ENCODE measurements around the gene PRDM16. TPM values are rescaled to one million over a fixed set of nuclear protein-coding genes. Genes with fewer than 3 reads are reported as not detected.

PRDM16 gene
- total RNA-seq, result 0.17 and 0.45 TPM in 2 replicates

GRCh38 chr1:3068564-3069431, at the start of gene PRDM16:
Gene PRDM16 (plus strand): TSS chr1:3069203. CDS start chr1:3069260, 57 bp downstream.

GRCh38 chr1:3021233-3021671, 47.8 kb upstream of the PRDM16 start, which contains the start of gene ACTRT2:
Gene ACTRT2 (plus strand): TSS chr1:3021467. CDS start chr1:3021687, 220 bp downstream.

DNA sequence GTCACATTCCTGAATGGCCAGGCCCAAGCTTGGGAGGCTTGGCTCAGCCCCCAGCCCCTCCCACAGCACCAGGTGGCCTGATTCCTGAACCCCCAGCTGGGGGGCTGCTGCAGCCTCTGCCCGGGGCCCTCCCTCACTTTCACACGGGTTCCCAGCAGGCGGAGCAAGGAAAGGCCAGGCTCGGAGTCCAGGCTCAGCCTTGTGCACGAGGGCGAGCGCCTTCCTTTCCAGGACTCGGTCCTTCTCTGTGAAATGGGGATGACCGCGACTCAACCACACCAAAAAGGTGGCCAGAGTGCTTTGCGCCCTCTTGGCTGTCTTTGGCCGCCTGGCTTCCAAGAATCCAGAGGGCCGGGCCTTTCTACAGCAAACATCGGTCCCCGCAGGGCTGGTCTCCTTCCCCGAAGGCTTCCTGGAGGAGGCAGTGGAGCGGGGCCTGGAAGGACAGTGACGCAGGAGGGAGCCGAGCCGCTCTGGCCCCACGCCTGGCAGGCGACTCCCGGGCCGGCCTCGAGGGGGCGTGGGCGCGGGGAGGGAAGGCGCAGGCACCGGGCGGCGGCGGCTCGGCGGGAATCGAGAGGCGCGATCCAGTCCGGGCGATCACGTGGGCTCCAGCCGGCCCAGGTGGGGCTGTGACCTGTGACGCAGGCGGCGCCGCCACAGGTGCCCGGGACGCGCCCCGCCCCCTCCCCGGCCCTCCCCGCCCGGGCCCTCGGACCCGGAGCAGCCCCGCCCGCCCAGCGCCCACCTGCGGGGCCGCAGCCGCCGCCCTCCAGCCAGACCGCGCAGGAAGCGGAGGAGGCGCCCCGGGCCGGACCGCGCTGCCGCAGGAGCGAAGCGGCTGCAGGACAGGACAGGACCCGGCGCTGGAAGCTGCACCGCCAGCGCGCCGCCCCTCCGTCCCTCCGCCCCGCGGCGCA, 385.1 kb downstream of the PRDM16 start, which contains the start of gene ARHGEF16:
Gene ARHGEF16, plus strand, starts transcription at position 775 of the 920 bp plus-strand sequence. CDS start 8,420 bp downstream, outside the sequence.

Other genes with a start within 250 kb of the PRDM16 start
- gene ACTRT2, start 47.7 kb upstream of the PRDM16 start, total RNA-seq, result not detected in 2 replicates